ENCODE measurements around the gene NFAM1.

Gene NFAM1

GRCh38 chr22:42450862-42451261 is 18.7 kb upstream of the NFAM1 start:
- no peak for DNase-seq (ENCODE audit: low spot score)
- Histone ChIP-seq H3K4me3 (no peak overlapping the region), H3K27ac (no peak overlapping the region)
- TF ChIP-seq CTCF (IDR thresholded peaks at IDR 0.05), result no peak

- no peak for TF ChIP-seq CTCF (IDR thresholded peaks at IDR 0.05)
- DNase-seq (ENCODE audit: low spot score), result no peak
- H3K27ac ChIP-seq, result no peak overlapping the region
- H3K4me3 ChIP-seq, result no peak overlapping the region
These were observed 13.9 kb upstream of the NFAM1 start for GRCh38 chr22:42446151-42446550.

- DNase-seq (ENCODE audit: low spot score), result peak; percentile 86
- peak overlapping the region; percentile 35 to 84 for H3K27ac ChIP-seq
- TF ChIP-seq CTCF (IDR thresholded peaks at IDR 0.05), result peak; percentile 18
- peak overlapping the region; percentile 71 for H3K4me3 ChIP-seq
These were observed 12.1 kb upstream of the NFAM1 start for GRCh38 chr22:42444077-42444904.

GRCh38 chr22:42443240-42444076 is 11.3 kb upstream of the NFAM1 start:
- no peak for TF ChIP-seq CTCF (IDR thresholded peaks at IDR 0.05)
- DNase-seq (ENCODE audit: low spot score), result no peak
- peak overlapping the region; percentile 71 for H3K4me3 ChIP-seq
- peak overlapping the region; percentile 35 to 84 for H3K27ac ChIP-seq

- no peak overlapping the region for H3K27ac ChIP-seq
- DNase-seq (ENCODE audit: low spot score), result no peak
- no peak overlapping the region for H3K4me3 ChIP-seq
- TF ChIP-seq CTCF (IDR thresholded peaks at IDR 0.05), result no peak
These were observed 10.5 kb upstream of the NFAM1 start for GRCh38 chr22:42442748-42443147.

- Histone ChIP-seq H3K27ac (no peak overlapping the region), H3K4me3 (no peak overlapping the region)
- no peak for DNase-seq (ENCODE audit: low spot score)
- no peak for TF ChIP-seq CTCF (IDR thresholded peaks at IDR 0.05)
These were observed 8.5 kb upstream of the NFAM1 start for GRCh38 chr22:42440728-42441127.

Data from coronary artery (tissue), 2 donors.